Stimulated activated CD8-positive, alpha-beta memory T cell treated with anti-CD3 and anti-CD28 coated beads, Interleukin-4, amount 100 ng/mL, for 4 hours (primary cell): ENCODE results near the gene AOAH.
A peak's percentile ranks its signal among the peaks of the same experiment; 100 is the strongest.

Experiments used
- DNase-seq, 2 donors: peaks; one replicate each; pipeline ENCODE4 v3.0.0-alpha.2; 2020; ENCODE audit warnings: low read depth in 2 of 2, low spot score in 1 of 2

AOAH gene

GRCh38 chr7:36723951-36724664 is at the start of gene AOAH:
AOAH (minus strand) TSS chr7:36724494; CDS start chr7:36724148, 346 bp downstream.
- peak; percentile 24 to 61 for DNase-seq

GRCh38 chr7:36766451-36766850 is 42.2 kb upstream of the AOAH start:
- DNase-seq = no peak

GRCh38 chr7:36765605-36766004 is 41.3 kb upstream of the AOAH start:
- no peak for DNase-seq

GRCh38 chr7:36764929-36765328 is 40.6 kb upstream of the AOAH start:
- no peak for DNase-seq

- DNase-seq = no peak
These were observed 39.0 kb upstream of the AOAH start for GRCh38 chr7:36763132-36763816.

- DNase-seq = no peak
These were observed 38.1 kb upstream of the AOAH start for GRCh38 chr7:36762394-36762793.

- DNase-seq = no peak
These were observed 37.5 kb upstream of the AOAH start for GRCh38 chr7:36761835-36762234.

GRCh38 chr7:36760856-36761762 is 36.8 kb upstream of the AOAH start:
- no peak for DNase-seq

- DNase-seq = no peak
These were observed 34.6 kb upstream of the AOAH start for GRCh38 chr7:36758879-36759278.

GRCh38 chr7:36755484-36755883 is 31.2 kb upstream of the AOAH start:
- no peak for DNase-seq

- no peak for DNase-seq
These were observed 27.9 kb upstream of the AOAH start for GRCh38 chr7:36752026-36752711.

- DNase-seq = no peak
These were observed 26.2 kb upstream of the AOAH start for GRCh38 chr7:36750451-36750850.

- no peak for DNase-seq
These were observed 25.1 kb upstream of the AOAH start for GRCh38 chr7:36749282-36749960.

- DNase-seq = no peak
These were observed 23.8 kb upstream of the AOAH start for GRCh38 chr7:36748017-36748487.

- no peak for DNase-seq
These were observed 23.2 kb upstream of the AOAH start for GRCh38 chr7:36747280-36748016.

GRCh38 chr7:36746347-36746746 is 22.1 kb upstream of the AOAH start:
- no peak for DNase-seq

- DNase-seq = no peak
These were observed 18.8 kb upstream of the AOAH start for GRCh38 chr7:36742911-36743775.

- no peak for DNase-seq
These were observed 17.6 kb upstream of the AOAH start for GRCh38 chr7:36741866-36742265.

- no peak for DNase-seq
These were observed 15.1 kb upstream of the AOAH start for GRCh38 chr7:36739351-36739750.
